Ishikawa (cell line): ENCODE measurements around the gene ASPDH.

Experiments used
- CEBPB ChIP-seq: IDR thresholded peaks from 2 replicates; pipeline ENCODE4 v1.6.1; 2012
- CREB1 ChIP-seq: IDR thresholded peaks from 2 replicates; pipeline ENCODE4 v1.6.1; 2012; ENCODE audit warnings: low read depth
- EGR1 ChIP-seq: IDR thresholded peaks from 2 replicates; pipeline ENCODE4 v1.6.1; 2012
- EP300 ChIP-seq: IDR thresholded peaks from 2 replicates; pipeline ENCODE4 v1.6.1; 2012; ENCODE audit warnings: borderline replicate concordance
- FOXM1 ChIP-seq: IDR thresholded peaks from 2 replicates; pipeline ENCODE4 v1.6.1; 2012; ENCODE audit warnings: low read depth, borderline replicate concordance
- NFIC ChIP-seq: IDR thresholded peaks from 2 replicates; pipeline ENCODE4 v1.6.1; 2012
- RAD21 ChIP-seq: IDR thresholded peaks from 2 replicates; pipeline ENCODE4 v1.6.1; 2012; ENCODE audit warnings: low read depth
- TAF1 ChIP-seq: IDR thresholded peaks from 2 replicates; pipeline ENCODE4 v1.6.1; 2012; ENCODE audit warnings: low read depth, mild to moderate bottlenecking
- TCF12 ChIP-seq: IDR thresholded peaks from 2 replicates; pipeline ENCODE4 v1.6.1; 2012; ENCODE audit warnings: low read depth
- TEAD4 ChIP-seq: IDR thresholded peaks from 2 replicates; pipeline ENCODE4 v1.6.1; 2012
- YY1 ChIP-seq: IDR thresholded peaks from 2 replicates; pipeline ENCODE4 v1.6.1; 2012; ENCODE audit warnings: low read depth
- ZBTB7A ChIP-seq: IDR thresholded peaks from 2 replicates; pipeline ENCODE4 v1.6.1; 2012; ENCODE audit warnings: low read depth
- TF ChIP-seq, protein P1 (sequence below): IDR thresholded peaks from 2 replicates; pipeline ENCODE4 v1.6.1; 2012; ENCODE audit warnings: low read depth, mild to moderate bottlenecking
- TF ChIP-seq, protein P2 (sequence below): IDR thresholded peaks from 2 replicates; pipeline ENCODE4 v1.6.1; 2012
- TF ChIP-seq, protein P3 (sequence below): IDR thresholded peaks from 2 replicates; pipeline ENCODE4 v1.6.1; 2012

The ASPDH gene

DNA sequence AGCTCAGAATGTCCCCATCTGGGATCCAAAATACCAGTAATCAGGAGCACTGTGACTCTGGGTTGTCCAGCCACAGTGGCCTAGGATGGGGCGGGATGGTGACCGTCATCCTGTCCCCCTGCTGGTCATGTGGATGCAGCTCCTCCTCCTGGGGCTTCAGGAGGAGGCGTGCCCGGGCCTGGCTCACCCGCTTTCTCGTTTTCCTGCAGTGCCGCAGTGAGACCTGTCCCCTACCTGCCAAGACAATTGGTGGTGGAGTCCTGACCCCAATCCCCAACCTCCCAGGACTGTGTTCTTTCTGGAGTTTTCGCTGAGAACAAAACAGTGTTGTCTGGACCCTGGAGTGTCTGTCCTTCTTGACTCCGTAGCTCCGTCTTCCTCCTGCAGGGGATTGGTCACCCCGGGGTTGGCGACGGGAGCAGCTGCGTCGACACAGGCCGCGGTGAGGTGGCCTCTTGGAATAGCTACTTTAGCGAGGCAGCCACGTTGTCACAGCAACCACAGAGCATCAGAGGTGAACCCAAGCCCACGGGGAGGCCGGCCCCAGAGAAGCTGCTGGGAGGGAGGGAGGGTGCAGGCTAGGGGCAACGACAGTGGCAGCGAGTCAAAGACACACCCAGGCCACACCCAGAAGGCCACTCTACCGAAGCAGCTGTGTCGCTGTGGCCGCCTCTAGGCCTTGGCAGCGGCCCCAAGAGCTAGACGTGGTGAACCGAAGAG lies 47.6 kb downstream of the ASPDH start:
- TF ChIP-seq YY1 (no peak), CEBPB (no peak), TEAD4 (no peak), FOXM1 (no peak), NFIC (no peak), TCF12 (no peak), CREB1 (no peak), EGR1 (no peak), EP300 (no peak), RAD21 (no peak), TAF1 (no peak), ZBTB7A (no peak)
- TF ChIP-seq, protein P1, sequence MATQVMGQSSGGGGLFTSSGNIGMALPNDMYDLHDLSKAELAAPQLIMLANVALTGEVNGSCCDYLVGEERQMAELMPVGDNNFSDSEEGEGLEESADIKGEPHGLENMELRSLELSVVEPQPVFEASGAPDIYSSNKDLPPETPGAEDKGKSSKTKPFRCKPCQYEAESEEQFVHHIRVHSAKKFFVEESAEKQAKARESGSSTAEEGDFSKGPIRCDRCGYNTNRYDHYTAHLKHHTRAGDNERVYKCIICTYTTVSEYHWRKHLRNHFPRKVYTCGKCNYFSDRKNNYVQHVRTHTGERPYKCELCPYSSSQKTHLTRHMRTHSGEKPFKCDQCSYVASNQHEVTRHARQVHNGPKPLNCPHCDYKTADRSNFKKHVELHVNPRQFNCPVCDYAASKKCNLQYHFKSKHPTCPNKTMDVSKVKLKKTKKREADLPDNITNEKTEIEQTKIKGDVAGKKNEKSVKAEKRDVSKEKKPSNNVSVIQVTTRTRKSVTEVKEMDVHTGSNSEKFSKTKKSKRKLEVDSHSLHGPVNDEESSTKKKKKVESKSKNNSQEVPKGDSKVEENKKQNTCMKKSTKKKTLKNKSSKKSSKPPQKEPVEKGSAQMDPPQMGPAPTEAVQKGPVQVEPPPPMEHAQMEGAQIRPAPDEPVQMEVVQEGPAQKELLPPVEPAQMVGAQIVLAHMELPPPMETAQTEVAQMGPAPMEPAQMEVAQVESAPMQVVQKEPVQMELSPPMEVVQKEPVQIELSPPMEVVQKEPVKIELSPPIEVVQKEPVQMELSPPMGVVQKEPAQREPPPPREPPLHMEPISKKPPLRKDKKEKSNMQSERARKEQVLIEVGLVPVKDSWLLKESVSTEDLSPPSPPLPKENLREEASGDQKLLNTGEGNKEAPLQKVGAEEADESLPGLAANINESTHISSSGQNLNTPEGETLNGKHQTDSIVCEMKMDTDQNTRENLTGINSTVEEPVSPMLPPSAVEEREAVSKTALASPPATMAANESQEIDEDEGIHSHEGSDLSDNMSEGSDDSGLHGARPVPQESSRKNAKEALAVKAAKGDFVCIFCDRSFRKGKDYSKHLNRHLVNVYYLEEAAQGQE, result no peak
- TF ChIP-seq, protein P2, sequence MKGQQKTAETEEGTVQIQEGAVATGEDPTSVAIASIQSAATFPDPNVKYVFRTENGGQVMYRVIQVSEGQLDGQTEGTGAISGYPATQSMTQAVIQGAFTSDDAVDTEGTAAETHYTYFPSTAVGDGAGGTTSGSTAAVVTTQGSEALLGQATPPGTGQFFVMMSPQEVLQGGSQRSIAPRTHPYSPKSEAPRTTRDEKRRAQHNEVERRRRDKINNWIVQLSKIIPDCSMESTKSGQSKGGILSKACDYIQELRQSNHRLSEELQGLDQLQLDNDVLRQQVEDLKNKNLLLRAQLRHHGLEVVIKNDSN, result no peak
- TF ChIP-seq, protein P3, sequence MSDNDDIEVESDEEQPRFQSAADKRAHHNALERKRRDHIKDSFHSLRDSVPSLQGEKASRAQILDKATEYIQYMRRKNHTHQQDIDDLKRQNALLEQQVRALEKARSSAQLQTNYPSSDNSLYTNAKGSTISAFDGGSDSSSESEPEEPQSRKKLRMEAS, result no peak

DNA sequence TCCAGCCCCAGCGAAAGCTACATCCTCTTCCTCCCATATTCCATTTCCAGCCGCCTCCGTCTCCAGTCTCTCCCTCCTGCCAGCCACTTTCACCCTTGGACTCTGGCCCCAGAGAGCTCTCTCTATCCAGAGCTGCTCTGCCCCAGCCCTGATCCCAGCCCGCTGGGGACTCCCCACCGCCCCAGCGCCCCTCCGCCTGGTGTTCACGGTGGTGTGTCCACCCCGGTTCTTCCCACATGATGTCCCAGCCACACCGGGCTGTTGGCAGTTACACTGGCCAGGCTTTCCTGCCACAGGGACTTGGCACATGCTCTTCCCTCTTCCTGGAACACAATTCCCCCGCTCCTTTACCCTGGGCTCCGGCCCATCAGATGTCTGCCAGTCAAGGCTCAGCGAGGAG lies 48.7 kb downstream of the ASPDH start:
- TF ChIP-seq TAF1 (no peak), YY1 (no peak), CREB1 (no peak), NFIC (no peak), RAD21 (no peak), EP300 (no peak), EGR1 (no peak), FOXM1 (no peak), CEBPB (no peak), TEAD4 (no peak), ZBTB7A (no peak), TCF12 (no peak)
- TF ChIP-seq, protein P2, result no peak
- TF ChIP-seq, protein P1, result no peak
- TF ChIP-seq, protein P3, result no peak

DNA sequence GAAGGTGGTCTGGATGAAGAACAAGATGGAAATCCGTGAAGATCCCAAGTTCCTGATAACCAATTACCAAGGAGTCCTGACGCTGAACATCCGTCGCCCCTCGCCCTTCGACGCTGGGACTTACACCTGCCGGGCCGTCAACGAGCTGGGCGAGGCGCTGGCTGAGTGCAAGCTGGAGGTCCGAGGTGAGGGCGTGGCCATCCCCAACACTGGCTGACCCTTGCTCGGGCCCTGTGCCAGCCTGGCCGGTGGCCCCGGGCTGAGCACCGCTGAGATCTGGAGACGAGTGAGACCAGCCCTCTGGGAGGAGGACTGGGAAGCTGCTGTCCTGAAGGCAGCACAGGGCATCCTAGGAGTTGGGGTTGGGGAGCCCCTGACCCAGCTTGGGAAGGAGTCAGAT lies 49.4 kb downstream of the ASPDH start:
- TF ChIP-seq, protein P2, result no peak
- TF ChIP-seq TAF1 (no peak), NFIC (no peak), FOXM1 (no peak), YY1 (no peak), EGR1 (no peak), TCF12 (no peak), CREB1 (no peak), CEBPB (no peak), ZBTB7A (no peak)
- TF ChIP-seq, protein P3, result no peak

DNA sequence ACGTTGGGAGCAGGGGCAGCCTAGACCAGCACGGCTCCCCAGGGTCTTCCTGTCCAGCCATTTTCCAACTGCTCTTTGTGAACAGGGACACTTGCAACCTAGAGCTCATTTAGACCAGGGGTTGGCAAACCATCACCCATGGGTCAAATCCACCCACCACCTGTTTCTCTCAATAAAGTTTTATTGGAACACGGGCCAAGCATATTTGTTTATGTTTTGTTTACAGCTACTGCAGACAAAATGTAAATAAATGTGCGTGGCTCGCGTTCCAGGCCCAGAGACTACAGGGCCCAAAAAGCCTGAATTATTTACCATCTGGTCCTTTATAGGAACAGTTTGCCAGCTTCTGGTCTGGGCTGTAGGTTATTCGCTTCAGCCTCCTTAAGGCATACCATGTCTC lies 50.7 kb downstream of the ASPDH start:
- TF ChIP-seq CEBPB, result no peak
- TF ChIP-seq EP300, result no peak
